ENCODE measurements around the gene RPS16.

The RPS16 gene

DNA sequence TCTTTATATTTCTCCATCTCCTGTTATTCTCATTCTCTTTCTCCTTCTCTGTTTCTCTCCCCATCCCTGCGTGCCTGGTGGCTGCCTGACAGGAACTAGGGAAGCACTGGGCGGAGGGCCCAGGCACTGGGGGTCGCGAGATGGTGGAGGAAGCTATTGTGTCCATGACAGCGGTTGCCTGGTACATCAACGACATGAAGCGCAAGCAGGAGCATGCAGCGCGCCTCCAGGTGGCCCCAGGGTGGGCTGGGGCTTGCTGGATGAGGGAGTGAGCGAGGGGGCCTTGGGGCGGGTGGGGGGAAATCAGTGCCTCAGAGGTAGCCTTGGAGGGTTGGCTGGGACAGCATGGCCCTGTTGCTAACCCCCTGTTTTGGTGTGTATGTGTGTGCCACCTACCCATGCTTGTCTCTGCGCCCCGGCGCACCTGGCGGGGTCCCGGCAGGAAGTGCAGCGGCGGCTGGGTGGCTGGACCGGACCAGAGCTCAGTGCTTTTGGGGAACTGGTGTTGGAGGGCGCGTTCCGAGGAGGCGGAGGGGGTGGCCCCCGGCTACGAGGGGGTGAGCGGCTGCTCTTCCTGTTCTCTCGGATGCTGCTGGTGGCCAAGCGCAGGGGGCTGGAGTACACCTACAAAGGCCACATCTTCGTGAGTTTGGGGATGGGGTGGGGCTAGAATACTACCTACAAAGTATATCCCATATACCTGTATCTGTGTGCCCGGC is 18.1 kb downstream of the RPS16 start:
- DNase-seq: no peak

DNA sequence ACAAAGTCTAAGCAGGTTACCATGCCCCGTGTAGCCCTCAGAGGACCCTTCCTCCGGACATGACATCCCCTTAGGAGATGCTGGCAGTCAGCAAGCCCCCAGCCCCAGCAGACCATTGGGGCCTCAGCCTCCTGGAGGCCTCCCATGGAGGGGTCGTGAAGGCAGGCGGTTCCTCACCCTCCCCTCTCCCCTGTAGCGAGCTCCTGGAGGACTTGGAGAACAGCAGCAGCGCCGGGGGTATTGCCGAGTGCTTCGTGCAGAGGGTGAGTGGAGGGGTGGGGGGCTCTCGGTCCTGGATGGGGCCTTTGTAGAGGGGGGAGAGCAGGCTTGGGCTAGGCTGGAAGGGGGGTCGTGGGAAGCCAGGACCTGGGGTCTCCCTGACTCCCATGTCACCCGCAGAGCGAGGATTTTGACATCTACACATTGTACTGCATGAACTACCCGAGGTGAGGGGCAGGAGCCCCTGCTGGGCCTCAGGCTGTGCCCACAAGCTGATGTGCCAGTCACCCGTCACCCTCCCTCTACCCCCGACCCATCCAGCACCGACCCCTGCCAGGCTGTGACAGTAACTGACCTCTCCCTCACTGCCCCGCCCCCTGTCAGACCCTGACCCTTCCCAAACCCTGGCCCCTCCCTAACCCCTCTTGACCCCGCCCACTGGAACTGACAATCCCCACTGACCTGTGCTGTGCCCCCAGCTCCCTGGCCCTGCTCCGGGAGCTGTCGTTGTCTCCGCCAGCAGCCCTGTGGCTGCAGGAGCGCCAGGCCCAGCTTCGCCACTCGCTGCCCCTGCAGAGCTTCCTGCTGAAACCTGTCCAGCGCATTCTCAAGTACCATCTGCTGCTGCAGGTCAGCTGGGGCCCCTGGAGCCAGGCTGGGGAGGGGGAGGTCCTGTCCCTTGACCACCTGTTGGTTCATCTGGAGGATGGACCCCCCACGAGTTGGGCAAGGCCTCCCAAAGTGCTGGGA is 19.3 kb downstream of the RPS16 start:
- DNase-seq: no peak

DNA sequence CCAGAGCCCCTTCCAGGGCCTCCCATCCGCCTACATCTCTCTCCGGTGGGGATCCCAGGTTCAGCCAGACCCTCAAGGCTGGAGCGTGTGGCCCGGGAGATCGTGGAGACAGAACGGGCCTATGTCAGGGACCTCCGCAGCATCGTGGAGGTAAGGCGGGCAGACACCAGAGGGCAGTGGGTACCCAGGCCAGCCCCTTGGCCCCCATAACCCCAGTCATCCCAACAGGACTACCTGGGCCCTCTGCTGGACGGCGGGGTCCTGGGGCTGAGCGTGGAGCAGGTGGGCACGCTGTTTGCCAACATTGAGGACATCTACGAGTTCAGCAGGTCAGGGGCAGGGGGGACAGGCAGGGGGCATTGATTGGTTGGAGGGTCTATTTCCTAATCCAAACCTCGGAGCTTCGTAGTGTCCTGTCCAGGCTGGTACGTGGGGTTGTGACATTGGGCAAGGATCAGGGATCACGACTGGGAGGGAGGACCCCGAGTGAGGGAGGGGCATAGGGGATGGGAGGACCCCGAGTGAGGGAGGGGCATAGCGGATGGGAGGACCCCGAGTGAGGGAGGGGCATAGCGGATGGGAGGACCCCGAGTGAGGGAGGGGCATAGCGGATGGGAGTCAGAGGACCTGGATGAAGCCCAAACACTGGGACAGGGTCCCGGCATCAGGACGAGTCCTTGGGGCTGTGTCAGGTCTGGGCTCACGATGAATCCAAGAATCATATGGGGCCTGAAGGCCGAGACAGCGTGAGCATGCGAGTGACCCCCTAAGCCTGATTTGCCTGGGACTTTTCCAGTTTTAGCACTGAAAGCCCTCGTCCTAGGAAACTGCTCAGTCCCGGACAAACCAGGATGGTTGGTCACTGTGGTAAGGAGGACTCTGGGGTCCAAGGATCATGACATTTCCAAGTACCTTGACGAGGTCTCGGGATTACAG is 20.4 kb downstream of the RPS16 start:
- DNase-seq: no peak

DNA sequence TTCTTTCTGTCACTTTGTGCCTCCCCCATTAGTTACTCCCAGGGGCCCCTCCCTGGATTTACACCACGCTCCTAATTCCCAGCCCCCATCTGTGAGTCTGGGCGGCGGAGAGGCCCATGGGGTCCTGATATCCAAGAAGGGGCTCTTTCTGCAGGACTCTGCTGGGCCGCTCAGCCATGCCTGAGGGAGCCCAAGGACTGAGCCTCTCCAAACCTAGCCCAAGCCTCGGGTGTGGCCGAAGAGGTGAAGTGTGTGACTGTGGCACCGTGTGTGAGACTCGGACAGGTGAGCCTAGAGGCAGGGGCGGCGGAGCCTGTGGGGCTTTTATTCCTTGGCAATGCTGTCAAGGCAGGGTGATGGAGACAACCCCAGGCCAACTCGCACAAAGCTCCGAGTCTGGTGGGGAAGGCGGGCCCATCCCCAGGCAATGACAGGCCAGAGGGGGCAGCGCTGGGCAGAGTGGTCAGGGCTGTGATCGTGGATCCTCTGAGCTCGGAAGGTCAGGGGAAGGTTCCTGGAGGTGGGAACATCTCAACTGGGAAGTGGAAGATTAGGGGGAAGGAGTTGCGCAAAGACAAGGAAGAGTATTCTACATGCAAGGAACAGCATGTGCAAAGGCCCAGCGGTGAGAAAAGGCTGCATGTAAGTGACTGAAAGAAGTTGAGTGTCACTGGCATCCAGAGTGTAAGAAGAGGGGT is 21.7 kb downstream of the RPS16 start:
- DNase-seq: no peak

DNA sequence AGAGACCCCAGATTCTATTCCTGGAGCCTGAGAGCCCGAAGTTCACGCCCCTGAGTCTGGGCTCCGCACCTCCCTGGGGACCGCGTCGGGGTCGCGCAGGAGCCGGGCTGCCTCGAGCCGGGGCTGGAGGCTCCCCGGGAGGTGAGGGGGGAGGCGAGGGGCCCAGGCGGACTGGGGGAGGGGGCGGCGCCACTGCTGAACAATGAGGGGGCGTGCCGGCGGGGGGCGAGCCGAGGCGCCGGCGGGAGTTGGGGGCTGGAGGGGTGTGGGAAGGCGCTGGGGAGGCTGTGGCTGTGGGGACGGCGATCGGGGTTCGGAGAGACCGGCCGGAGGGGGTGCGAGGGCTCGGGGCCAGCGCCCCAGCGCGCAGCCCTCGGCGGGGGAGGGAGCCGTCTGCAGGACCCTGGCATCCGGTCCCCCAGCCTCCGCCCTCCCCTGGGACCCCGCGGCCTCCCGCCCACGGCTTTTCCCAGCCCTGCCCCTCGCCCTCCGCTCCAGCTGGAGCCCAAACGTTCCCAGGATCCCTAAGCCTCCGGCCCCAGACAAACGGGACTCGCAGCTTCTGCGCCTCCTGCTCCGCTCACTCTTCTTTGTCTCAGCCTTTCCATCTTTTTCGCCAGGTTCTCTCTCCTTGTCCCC is 22.4 kb downstream of the RPS16 start:
- DNase-seq: no peak

DNA sequence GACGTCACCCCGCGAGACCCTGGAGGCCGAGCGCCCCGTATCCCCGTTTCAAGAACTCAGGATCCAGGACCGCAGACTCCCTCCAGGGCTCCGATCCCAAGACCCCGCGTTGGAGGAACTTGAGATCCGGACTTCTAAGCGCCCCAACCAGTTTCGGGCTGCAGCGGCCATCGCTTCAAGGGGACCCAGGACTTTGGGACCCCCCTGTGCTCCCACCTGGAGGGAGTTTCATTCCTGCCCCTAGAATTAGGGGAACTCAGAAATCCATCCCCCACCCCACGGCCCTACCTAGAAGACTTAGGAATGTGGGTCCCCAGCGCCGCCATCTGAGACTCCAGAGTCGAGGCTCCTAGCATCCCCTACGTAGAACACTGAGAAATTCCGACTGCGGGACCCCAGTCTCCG is 22.9 kb downstream of the RPS16 start:
- DNase-seq: no peak

DNA sequence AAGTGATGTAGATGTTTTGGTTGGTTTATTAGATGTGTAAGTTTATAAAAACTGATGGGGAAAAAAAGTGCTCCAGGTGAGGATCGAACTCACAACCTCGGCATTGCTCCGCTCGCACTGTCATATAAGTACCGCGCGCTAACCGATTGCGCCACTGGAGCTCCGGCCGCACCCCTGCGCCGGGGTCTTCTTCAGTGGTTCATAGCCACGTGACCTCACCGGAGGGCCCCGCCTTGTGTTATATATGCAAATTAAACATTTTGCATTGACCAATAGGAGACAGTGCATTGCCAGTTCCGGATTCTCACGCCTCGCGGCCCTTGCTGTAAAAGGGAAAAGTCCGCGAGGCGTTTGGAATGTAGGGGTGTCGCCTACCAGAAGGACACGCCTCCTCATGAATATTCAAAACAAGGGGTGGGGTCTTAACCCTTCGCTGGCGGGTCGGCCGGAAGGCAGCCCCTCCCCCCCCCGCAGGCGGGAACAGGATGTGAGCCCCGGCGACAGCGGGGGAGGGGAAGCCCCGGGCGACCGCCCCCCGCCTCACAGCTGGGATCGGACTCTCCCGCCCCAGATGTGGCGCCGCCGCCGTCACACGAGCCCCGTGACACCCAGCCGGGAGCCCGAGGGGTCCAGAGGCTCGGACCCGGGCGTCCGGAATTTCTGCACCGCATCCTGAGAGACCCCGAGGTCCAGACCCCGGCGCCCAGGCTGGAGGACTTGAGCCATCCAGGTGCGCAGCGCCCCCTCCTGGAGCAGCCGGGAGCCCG is 23.5 kb downstream of the RPS16 start, which contains the start of gene PLEKHG2:
PLEKHG2 (plus strand) TSS at position 570 of the 767 bp plus-strand sequence. CDS start 1,418 bp downstream, outside the sequence.
- peak; percentile 97 for DNase-seq

DNA sequence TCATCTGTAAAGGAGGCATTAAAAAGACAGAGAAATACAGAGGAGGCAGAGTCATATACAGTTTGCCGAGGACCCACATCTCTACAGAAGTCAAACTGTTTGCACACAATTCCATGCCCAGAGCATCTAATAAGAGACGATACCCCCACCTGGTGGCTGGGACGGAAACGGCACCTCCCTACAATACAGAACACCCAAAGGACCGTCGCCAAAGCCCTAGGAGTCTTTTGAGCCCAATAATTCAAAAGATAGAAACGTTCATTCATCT is 24.0 kb downstream of the RPS16 start:
- peak; percentile 93 for DNase-seq

DNA sequence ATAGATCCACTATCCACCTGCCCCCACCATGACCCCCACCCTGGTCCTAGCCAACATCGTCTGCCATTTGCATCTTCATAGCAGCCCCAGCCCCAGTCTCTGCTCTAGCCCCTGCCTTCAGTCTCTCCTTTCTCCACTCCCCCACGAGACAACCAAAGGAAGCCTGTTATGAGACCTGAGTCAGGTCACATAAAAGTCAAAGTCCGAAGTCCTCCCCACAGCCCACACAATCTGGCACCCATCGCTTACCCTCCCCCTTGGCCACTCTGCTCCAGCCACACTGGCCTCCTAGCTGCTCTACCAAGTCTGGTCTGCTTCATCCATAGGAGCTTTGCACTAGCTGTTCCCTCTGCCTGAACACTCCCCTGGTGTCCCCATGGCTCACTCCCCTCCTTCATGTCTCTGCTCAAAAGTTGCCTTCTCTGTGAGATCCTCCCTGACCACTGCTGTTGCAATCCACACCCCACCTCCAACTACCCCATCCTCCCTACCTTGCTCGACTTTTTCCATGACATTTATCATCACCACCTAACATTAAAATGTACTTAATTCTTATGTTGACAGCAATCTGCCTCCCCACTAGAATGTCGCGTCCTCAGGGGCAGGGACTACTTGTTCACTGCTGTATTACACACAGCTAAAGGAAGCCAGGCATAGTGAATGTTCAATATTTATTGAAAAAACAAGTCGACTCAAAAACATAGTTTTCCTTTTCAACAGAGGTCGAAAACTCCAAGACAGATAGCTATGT is 24.5 kb downstream of the RPS16 start:
- no peak for DNase-seq

DNA sequence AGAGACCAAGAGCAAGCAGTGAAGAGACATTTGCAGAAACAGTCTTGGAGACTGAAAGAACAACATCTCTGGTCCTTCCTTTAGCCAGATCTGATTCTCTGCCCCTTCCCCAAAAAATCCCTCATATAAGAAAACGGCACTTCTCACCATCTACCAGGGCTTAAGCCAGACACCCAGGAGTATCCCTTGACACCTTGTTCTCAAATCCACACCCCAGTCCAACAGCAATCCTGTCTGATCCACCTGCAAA is 25.0 kb downstream of the RPS16 start:
- DNase-seq: no peak

DNA sequence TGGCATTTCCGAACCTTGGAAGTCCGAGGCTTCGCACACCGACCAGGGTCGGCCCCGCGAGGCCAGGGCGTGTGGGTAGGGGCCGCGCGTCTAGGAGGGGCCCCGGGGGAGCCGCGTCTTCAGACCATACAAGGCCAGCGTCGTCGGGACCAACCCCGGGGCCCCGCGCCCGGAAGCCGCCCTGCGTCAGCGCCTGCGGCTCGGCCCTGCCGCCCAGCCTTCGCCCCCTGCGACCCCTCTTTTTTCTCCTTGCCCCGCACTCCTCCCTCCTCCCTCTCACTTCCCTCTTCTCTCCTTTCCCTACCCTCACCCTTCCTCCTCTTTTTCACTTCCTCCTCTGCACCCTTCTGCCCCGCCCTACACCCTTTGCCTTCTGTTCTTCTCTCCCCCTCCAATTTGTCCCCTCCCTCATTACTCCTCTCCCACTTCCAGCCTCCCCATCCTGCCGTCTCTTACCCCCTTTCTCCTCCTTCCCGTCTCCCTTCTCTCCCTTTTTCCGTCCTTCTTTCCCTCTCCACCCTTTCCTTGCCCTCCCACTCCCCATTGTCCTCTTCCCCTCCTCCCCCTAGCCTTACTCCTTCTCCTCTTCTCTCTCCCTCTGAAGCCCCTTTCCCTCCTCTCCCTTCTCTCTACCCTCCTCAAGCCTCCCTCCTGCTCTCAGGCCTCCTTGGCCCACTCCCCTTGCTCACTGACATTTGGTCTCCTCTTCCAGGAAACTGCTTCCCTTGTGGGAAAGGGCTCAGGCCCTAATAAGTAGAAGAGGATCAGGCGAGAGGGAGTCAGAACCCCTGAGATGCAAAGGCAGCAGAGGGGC is 25.5 kb downstream of the RPS16 start:
- DNase-seq: peak; percentile 63

DNA sequence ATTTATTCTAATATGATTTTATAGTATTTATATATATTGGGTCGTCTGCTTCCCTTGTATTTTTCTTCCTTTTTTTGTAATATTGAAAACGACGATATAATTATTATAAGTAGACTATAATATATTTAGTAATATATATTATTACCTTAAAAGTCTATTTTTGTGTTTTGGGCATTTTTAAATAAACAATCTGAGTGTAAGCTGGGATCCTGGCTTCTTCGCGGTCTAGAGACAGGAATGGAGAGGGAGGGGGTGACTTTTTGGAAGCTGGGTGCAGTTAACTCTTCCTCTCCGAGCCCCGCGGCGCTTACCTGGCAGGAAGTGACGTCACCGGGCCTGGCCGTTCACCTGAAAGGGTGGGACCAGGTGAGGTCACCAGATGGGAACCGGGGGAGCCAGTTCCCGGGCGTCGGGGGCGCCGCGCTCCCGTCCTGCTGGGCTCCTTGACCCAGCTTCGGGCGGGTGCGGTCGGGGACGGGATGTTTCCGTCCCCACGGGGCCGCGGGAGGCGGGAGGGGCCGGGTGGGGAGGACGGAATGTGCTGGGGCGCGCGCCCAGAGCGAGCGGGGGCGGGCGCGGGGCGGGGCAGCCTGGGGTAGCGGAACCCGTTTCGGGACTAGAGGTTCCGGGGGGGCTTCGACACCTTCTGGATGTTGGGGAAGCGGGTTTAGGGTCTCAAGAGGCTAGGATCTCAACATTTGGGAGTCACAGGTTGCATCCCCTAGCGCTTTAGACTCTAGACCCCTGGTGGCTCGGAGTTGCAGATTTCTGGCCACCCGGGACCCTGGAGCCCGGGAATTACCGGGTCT is 26.3 kb downstream of the RPS16 start:
- peak; percentile 77 for DNase-seq

DNA sequence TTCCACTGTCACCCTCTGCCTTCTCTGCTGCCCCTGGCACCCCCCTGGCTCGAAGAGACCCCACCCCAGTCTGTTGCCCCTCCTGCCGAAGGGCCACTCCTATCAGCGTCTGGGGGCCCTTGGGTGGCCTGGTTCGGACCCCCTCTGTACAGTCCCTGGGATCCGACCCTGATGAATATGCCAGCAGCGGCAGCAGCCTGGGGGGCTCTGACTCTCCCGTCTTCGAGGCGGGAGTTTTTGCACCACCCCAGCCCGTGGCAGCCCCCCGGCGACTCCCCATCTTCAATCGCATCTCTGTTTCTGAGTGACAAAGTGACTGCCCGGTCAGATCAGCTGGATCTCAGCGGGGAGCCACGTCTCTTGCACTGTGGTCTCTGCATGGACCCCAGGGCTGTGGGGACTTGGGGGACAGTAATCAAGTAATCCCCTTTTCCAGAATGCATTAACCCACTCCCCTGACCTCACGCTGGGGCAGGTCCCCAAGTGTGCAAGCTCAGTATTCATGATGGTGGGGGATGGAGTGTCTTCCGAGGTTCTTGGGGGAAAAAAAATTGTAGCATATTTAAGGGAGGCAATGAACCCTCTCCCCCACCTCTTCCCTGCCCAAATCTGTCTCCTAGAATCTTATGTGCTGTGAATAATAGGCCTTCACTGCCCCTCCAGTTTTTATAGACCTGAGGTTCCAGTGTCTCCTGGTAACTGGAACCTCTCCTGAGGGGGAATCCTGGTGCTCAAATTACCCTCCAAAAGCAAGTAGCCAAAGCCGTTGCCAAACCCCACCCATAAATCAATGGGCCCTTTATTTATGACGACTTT is 27.1 kb downstream of the RPS16 start:
- DNase-seq: no peak

DNA sequence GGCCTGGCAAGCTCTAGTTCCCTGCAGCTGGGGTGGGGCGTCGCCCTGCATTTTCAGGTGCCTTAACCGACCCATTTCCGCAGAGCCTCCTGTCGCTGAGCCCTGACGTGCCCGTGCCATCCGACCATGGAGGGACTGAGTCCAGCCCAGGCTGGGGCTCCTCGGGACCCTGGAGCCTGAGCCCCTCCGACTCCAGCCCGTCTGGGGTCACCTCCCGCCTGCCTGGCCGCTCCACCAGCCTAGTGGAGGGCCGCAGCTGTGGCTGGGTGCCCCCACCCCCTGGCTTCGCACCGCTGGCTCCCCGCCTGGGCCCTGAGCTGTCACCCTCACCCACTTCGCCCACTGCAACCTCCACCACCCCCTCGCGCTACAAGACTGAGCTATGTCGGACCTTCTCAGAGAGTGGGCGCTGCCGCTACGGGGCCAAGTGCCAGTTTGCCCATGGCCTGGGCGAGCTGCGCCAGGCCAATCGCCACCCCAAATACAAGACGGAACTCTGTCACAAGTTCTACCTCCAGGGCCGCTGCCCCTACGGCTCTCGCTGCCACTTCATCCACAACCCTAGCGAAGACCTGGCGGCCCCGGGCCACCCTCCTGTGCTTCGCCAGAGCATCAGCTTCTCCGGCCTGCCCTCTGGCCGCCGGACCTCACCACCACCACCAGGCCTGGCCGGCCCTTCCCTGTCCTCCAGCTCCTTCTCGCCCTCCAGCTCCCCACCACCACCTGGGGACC is 27.9 kb downstream of the RPS16 start:
- peak; percentile 77 for DNase-seq

DNA sequence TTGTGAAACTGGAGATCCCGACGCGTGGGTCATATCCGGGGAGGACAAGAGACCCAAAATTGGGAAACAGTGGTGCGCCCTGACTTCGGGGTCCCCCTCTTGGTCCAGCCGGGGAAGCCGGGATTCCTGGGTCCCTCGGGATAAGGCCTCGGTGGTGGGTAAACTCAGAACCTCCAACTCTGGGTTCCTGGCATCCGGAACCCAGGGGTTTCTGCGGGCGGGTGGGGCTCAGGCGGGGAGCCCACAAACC is 28.4 kb downstream of the RPS16 start:
- DNase-seq: no peak

DNA sequence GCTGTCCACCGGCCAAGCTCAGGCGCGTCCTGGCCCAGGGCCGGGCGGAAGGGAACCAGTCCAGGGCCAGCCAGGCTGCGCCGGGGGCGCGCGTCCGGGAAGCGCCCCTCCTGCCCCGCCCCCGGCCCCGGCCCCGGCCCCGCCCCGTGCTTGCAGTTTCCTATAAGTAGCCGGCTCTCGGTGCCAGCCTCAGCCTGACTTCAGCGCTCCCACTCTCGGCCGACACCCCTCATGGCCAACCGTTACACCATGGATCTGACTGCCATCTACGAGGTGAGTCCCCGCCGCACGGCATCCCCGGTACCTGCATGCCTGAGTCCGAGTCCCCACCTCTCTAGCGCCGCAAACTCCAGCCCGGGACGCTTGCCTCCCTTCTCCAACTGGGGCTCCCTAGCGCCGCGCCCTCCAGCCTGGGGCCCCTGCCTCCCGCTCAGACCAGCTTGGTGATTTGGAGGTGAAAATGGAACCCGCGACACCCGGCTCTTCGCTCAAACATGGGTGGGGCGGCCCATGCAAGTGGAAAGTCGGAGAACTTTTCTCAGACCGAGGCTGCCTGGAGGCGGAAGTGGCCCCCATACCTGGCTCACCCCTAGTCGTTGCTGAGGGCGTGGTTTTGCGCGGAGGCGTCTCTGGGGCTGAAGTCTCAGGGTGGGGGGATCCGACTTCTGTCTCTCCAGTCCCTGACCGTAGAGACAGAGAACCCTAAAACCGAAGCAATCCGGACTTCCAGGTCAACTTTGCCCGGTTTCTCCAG is 28.9 kb downstream of the RPS16 start, which contains the start of gene ZFP36:
ZFP36 (plus strand) TSS at position 192 of the 754 bp plus-strand sequence; CDS start at position 250, 58 bp downstream.
- DNase-seq: peak; percentile 88

All from activated gamma-delta T cell treated with Interleukin-2 at 50 U/mL for 16 hours (primary cell).